GM12878 (cell line): ENCODE results near the gene THAP3. TPM values are rescaled to one million over a fixed set of nuclear protein-coding genes. Genes with fewer than 3 reads are reported as not detected.
"Not testable (repeated sequence)": the region's sequence is repeated elsewhere in the genome, so short reads cannot be mapped to it uniquely, and the experiment has no call there.

Source experiments
- ATAC-seq: fragments of 200-7000 bp; cut with Tn5 transposase; 3 replicates; pipeline ENCODE4 v1.9.1; 2020; ENCODE audit warnings: mild to moderate bottlenecking, moderate library complexity
- BruUV-seq: library from RNA; stranded (reverse); fragments of 400-500 nt; replicated peaks from 2 replicates; lab custom pipeline; 2021; lab: Mats Ljungman, UMichigan
- CTCF ChIA-PET: fragments of 300-600 bp; sonication (Branson Sonifier 250); formaldehyde crosslinking; extraction: SDS; loops from one replicate; lab custom pipeline; 2021; ENCODE audit warnings: inconsistent platforms; lab: Yijun Ruan, JAX
- POLR2A ChIA-PET: fragments of 350-600 bp; formaldehyde crosslinking; extraction: SDS; loops from one replicate; lab custom pipeline; 2021; ENCODE audit warnings: inconsistent platforms; lab: Charles Lee
- RAD21 ChIA-PET: fragments of 300-600 bp; sonication (Branson Sonifier 250); formaldehyde crosslinking; loops from one replicate; lab custom pipeline; 2023; ENCODE audit warnings: antibody characterized with exemption; ENCODE audit not compliant: unreplicated experiment; lab: Charles Lee
- SMC1A ChIA-PET: fragments of 300-600 bp; sonication (Branson Sonifier 250); formaldehyde crosslinking; loops from one replicate; lab custom pipeline; 2023; ENCODE audit not compliant: unreplicated experiment, uncharacterized antibody; lab: Charles Lee
- DNase-seq: peaks from one replicate; pipeline ENCODE4 v3.0.0-alpha.2; 2011; ENCODE audit warnings: low read depth, low spot score
- FAIRE-seq: peaks from 3 replicates; lab custom pipeline; 2011; peaks lifted over from hg19 to GRCh38; lab: Jason Lieb, UNC
- H2AFZ ChIP-seq: 2 replicates; pipeline ENCODE4 v1.6.0; 2011; ENCODE audit warnings: low read depth, low read length, control low read depth; ENCODE audit not compliant: control insufficient read depth
- H3K27ac ChIP-seq: 2 replicates; pipeline ENCODE4 v1.5.1; 2011; ENCODE audit warnings: control low read depth; ENCODE audit not compliant: control insufficient read depth, insufficient read depth
- H3K27me3 ChIP-seq, 2 experiments: replicated peaks in 1 of 2; 2 replicates each; pipeline versions ENCODE4 v1.6.0 to v1.6.1; 2011; ENCODE audit warnings: low read length in 1 of 2; ENCODE audit not compliant: control insufficient read depth in 2 of 2, insufficient read depth in 2 of 2
- H3K36me3 ChIP-seq, 2 experiments: 2 replicates each; pipeline ENCODE4 v1.5.1; 2011; ENCODE audit warnings: low read length in 1 of 2; ENCODE audit not compliant: control insufficient read depth in 2 of 2, insufficient read depth in 2 of 2
- H3K4me1 ChIP-seq: 2 replicates; pipeline ENCODE4 v1.6.1; 2011; ENCODE audit warnings: mild to moderate bottlenecking, low read length, moderate library complexity, mixed read lengths; ENCODE audit not compliant: control insufficient read depth, insufficient read depth
- H3K4me2 ChIP-seq: 2 replicates; pipeline ENCODE4 v1.6.0; 2011; ENCODE audit warnings: control low read depth; ENCODE audit not compliant: control insufficient read depth, insufficient read depth
- H3K4me3 ChIP-seq: fragments of 200-600 bp; sonication (generic); 2 replicates; pipeline ENCODE4 v1.5.1; 2016
- H3K79me2 ChIP-seq: 2 replicates; pipeline ENCODE4 v1.6.0; 2011; ENCODE audit warnings: low read length; ENCODE audit not compliant: control insufficient read depth, insufficient read depth
- H3K9ac ChIP-seq: 2 replicates; pipeline ENCODE4 v1.8.0; 2011; ENCODE audit warnings: low read length, control low read depth, mixed read lengths; ENCODE audit not compliant: control insufficient read depth, insufficient read depth
- H3K9me3 ChIP-seq: replicated peaks from 3 replicates; pipeline ENCODE4 v1.5.1; 2011; ENCODE audit warnings: mild to moderate bottlenecking, low read length; ENCODE audit not compliant: control insufficient read depth, insufficient read depth
- H4K20me1 ChIP-seq: 2 replicates; pipeline ENCODE4 v1.6.0; 2011; ENCODE audit not compliant: control insufficient read depth, insufficient read depth
- EGR1 ChIP-seq, 2 experiments: IDR thresholded peaks; 1 replicate in 1 of 2; 2 replicates in 1 of 2; pipeline ENCODE4 v1.6.1; 2011 to 2012; ENCODE audit warnings: low read depth in 2 of 2, low read length in 2 of 2, borderline replicate concordance in 1 of 2, mild to moderate bottlenecking in 1 of 2, moderate library complexity in 1 of 2
- NFYB ChIP-seq: IDR thresholded peaks from 2 replicates; pipeline ENCODE4 v1.6.1; 2011; ENCODE audit warnings: low read depth, mild to moderate bottlenecking, low read length, improper control_type of control experiment, moderate library complexity; ENCODE audit not compliant: insufficient read depth
- POU2F2 ChIP-seq: IDR thresholded peaks from 3 replicates; pipeline ENCODE4 v1.6.1; 2011; ENCODE audit warnings: low read depth, mild to moderate bottlenecking, low read length, borderline replicate concordance
- RB1 ChIP-seq: fragments of 450-650 bp; formaldehyde crosslinking; IDR thresholded peaks from 2 replicates; pipeline ENCODE4 v1.6.1; 2017; ENCODE audit warnings: mild to moderate bottlenecking, borderline replicate concordance
- SRF ChIP-seq, 2 experiments: IDR thresholded peaks; 2 replicates each; pipeline ENCODE4 v1.6.1; 2011; ENCODE audit warnings: low read depth in 2 of 2, low read length in 2 of 2, mild to moderate bottlenecking in 1 of 2, moderate library complexity in 1 of 2
- WGBS: methylation state at CpG from one replicate; pipeline ENCODE4 v1.1.6; 2016; ENCODE audit warnings: low lambda C conversion rate; ENCODE audit not compliant: insufficient replicate concordance, insufficient coverage; ENCODE audit errors: missing lambda C conversion rate; 5-methylcytosine and 5-hydroxymethylcytosine counted together
- in situ Hi-C: fragments of 300-500 bp; cut with MboI; formaldehyde crosslinking; loops from 9 replicates; pipeline ENCODE4 v1.14.3; 2018; ENCODE audit warnings: mixed read lengths
- intact Hi-C: fragments of 100-400 bp; cut with micrococcal nuclease; formaldehyde crosslinking; loops from one replicate; pipeline ENCODE4 v1.14.2; 2022; ENCODE audit not compliant: unreplicated experiment
- polyA plus RNA-seq, 11 experiments: library from polyadenylated mRNA; depleted of rRNA in 4 of 11; unstranded in 6 of 11; stranded (reverse) in 5 of 11; fragments of >200 nt; fragmentation: Nextera tagmentation in 4 of 11; fragmentation: Illumina TruSeq in 1 of 11; extraction: Ambion mirVana in 4 of 11; extraction: Trizol in 1 of 11; gene quantifications; 1 replicate in 1 of 11; 2 replicates in 10 of 11; pipeline versions ENCODE4 v1.2.1 to v1.2.3, GENCODE V29; 2011 to 2016; ENCODE audit warnings: inconsistent platforms in 2 of 11, missing spikeins in 2 of 11, low read depth in 1 of 11
- total RNA-seq, 4 experiments: library from RNA; depleted of rRNA in 3 of 4; stranded (reverse); fragments of >200 nt in 3 of 4; fragmentation: Illumina TruSeq in 1 of 4; extraction: Trizol in 1 of 4; gene quantifications; 2 replicates each; pipeline versions ENCODE4 v1.2.1 to v1.2.3, GENCODE V29; 2013 to 2021
- TF ChIP-seq, protein P1 (sequence below): fragments of 450-650 bp; IDR thresholded peaks from 2 replicates; pipeline ENCODE4 v1.6.1; 2017; ENCODE audit warnings: mild to moderate bottlenecking, moderate library complexity
- TF ChIP-seq, protein P2 (sequence below): IDR thresholded peaks from 2 replicates; pipeline ENCODE4 v1.6.1; 2011; ENCODE audit warnings: low read depth, low read length, improper control_type of control experiment, borderline replicate concordance

Gene THAP3
- total and polyA plus RNA-seq, 10 of the 15 experiments (the other 5 are each of a cell fraction or from before 2014, with no cell fraction given): 1.5 to 19.5 (median 11.9) TPM

DNA sequence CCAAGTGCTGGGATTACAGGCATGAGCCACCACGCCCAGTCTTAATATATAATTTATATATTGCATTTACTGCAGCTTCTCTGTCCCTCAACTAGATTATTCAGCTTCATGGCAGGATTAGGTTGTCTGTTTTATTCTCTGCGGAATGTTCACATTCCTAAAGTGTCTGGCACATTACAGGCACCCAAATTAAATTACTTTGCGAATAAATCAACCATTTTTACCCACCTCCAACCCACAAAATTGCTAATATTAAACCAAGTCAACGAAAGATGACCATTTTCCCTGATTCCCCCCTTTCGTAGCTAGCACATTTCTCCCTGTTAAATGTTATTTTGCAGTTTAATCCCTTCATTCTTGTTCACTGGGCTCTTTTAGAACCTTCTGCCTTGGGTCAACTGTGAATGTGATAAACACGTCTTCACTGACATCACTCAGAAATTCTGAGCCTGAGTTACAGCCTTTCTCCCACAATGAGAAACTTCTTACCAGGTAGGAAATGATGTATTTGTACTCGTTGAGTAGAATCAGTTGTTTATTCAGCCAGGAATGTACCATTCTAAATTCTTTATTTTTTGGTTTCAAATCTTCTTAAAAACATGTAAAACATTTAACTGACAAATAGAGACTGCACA is 35.9 kb downstream of the THAP3 start (continued):
- no peak for TF ChIP-seq POU2F2

DNA sequence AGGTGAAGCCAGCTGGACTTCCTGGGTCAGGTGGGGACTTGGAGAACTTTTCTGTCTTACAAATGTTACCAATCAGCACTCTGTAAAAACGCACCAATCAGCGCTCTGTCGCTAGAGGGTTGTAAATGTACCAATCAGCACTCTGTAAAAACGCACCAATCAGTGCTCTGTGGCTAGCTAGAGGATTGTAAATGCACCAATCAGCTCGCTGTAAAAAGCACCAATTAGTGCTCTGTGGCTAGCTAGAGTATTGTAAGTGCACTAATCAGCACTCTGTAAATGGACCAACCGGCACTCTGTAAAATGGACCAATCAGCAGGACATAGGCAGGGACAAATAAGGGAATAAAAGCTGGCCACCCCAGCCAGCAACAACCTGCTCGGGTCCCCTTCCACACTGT is 37.8 kb downstream of the THAP3 start:
- FAIRE-seq, SMC1A ChIA-PET, in situ Hi-C loops, RAD21 ChIA-PET, H3K9ac ChIP-seq, H3K4me3 ChIP-seq, DNase-seq, ATAC-seq, H3K27ac ChIP-seq, H3K4me1 ChIP-seq, H3K27me3 ChIP-seq, H3K79me2 ChIP-seq, intact Hi-C loops, H3K9me3 ChIP-seq, H4K20me1 ChIP-seq, BruUV-seq, H2AFZ ChIP-seq, H3K4me2 ChIP-seq: not testable (repeated sequence)
- H3K36me3 ChIP-seq: peaks cover 3 to 12% of the 10 kb centered on the region in 2 experiments; a peak in 3 of 4 replicates
- peak; percentile 53; the same call in 1 of the 2 replicates for TF ChIP-seq NFYB
- ChIA-PET CTCF (interaction anchor here (0.5 kb wide), 1 partner anchor 1374 kb away, joined by 3 read pairs; no protein-coding TSS in a partner anchor), POLR2A (interaction anchor here (0.6 to 1.1 kb wide), 2 partner anchors 9 to 26 kb away, joined by 4 read pairs; no protein-coding TSS in a partner anchor)
- 99% methylated on average over 7 of the region's 7 CpGs for WGBS

DNA sequence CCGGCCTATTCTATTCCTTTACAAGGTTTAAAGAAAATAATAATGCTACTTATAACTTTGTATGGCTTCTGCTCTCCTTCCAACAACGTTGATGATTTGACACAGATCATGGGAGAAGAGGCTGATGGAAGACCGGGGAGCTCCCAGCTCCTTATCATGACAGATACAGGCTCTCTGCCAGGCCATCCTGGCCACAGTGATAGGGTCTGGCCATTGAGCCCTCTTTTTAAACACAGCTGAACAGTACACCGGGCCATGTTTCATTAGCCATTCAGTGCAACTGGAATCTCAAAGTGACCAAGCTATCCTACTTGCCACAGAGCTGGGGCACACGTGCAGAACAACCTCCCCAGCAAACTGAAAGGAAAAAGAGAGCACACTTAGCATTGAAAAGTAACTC is 42.0 kb downstream of the THAP3 start:
- WGBS: 96% methylated on average over 5 of the region's 5 CpGs
- BruUV-seq: no TSS peak
- ATAC-seq: no peak
- ChIA-PET POLR2A (no interaction called here), RAD21 (no interaction called here), CTCF (interaction anchor here (1.1 kb wide), 2 partner anchors 19 to 35 kb away, joined by 3 read pairs; no protein-coding TSS in a partner anchor), SMC1A (no interaction called here)
- in situ Hi-C loops: no loop called here
- Histone ChIP-seq H3K79me2 (no peaks in the 10 kb centered on the region), H3K27ac (no peak overlapping the region), H2AFZ (no peak overlapping the region), H3K36me3 (peaks cover 6 to 18% of the 10 kb centered on the region in 2 experiments; a peak in 3 of 4 replicates), H3K27me3 (no peaks in the 10 kb centered on the region), H3K9me3 (no peaks in the 10 kb centered on the region), H3K4me3 (no peak overlapping the region), H3K9ac (no peak overlapping the region), H4K20me1 (no peaks in the 10 kb centered on the region), H3K4me2 (no peak overlapping the region), H3K4me1 (no peaks in the 10 kb centered on the region)
- intact Hi-C loops: no loop called here
- DNase-seq: no peak
- FAIRE-seq: no peak
- TF ChIP-seq RB1: no peak
- no peak for TF ChIP-seq EGR1 (IDR thresholded peaks at IDR 0.05; ENCODE audit: borderline replicate concordance in 1 of 2, low read depth in 2 of 2, low read length in 2 of 2)
- TF ChIP-seq, protein P1, sequence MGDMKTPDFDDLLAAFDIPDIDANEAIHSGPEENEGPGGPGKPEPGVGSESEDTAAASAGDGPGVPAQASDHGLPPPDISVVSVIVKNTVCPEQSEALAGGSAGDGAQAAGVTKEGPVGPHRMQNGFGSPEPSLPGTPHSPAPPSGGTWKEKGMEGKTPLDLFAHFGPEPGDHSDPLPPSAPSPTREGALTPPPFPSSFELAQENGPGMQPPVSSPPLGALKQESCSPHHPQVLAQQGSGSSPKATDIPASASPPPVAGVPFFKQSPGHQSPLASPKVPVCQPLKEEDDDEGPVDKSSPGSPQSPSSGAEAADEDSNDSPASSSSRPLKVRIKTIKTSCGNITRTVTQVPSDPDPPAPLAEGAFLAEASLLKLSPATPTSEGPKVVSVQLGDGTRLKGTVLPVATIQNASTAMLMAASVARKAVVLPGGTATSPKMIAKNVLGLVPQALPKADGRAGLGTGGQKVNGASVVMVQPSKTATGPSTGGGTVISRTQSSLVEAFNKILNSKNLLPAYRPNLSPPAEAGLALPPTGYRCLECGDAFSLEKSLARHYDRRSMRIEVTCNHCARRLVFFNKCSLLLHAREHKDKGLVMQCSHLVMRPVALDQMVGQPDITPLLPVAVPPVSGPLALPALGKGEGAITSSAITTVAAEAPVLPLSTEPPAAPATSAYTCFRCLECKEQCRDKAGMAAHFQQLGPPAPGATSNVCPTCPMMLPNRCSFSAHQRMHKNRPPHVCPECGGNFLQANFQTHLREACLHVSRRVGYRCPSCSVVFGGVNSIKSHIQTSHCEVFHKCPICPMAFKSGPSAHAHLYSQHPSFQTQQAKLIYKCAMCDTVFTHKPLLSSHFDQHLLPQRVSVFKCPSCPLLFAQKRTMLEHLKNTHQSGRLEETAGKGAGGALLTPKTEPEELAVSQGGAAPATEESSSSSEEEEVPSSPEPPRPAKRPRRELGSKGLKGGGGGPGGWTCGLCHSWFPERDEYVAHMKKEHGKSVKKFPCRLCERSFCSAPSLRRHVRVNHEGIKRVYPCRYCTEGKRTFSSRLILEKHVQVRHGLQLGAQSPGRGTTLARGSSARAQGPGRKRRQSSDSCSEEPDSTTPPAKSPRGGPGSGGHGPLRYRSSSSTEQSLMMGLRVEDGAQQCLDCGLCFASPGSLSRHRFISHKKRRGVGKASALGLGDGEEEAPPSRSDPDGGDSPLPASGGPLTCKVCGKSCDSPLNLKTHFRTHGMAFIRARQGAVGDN: no peak
- TF ChIP-seq, protein P2, sequence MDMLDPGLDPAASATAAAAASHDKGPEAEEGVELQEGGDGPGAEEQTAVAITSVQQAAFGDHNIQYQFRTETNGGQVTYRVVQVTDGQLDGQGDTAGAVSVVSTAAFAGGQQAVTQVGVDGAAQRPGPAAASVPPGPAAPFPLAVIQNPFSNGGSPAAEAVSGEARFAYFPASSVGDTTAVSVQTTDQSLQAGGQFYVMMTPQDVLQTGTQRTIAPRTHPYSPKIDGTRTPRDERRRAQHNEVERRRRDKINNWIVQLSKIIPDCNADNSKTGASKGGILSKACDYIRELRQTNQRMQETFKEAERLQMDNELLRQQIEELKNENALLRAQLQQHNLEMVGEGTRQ: no peak
- TF ChIP-seq SRF (IDR thresholded peaks at IDR 0.05; ENCODE audit: low read depth in 2 of 2, low read length in 2 of 2): no peak
